ENCODE results near the gene NNT. TPM values are rescaled to one million over a fixed set of nuclear protein-coding genes. Genes with fewer than 3 reads are reported as not detected.
"Not testable (repeated sequence)": the region's sequence is repeated elsewhere in the genome, so short reads cannot be mapped to it uniquely, and the experiment has no call there.

The NNT gene
- total and polyA plus RNA-seq, 11 donors = 53.8 to 631 (median 362) TPM

DNA sequence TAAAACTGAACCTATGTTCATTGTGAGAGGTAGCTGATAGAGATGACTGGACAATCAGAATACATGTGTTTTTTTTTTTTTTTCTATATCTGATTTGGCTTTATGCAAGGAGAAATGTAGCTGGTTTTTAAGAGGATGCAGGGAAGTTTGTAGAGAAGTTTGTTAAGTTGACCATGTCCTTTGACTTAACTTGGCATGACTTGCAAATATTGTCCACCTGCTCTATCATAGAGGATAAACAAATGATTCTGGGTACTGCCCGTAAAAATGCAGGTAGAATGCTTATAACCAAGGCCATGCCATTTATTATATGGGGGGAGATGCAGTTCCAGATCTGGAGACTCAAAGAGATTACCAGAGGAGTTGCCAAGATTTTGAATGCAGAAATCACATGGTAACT is 13.7 kb upstream of the NNT start:
- H3K36me3 ChIP-seq = peaks cover 0 to 4% (median 0%) of the 10 kb centered on the region in 9 donors
- H3K27ac ChIP-seq = no peak overlapping the region
- intact Hi-C loops (cut with DNase I) = no loop called here
- H3K9me3 ChIP-seq = no peaks in the 10 kb centered on the region
- H3K4me1 ChIP-seq = peaks cover 0 to 8% (median 4%) of the 10 kb centered on the region in 12 donors
- H3K4me3 ChIP-seq = no peak overlapping the region
- no peaks in the 10 kb centered on the region for H3K27me3 ChIP-seq
- TF ChIP-seq POLR2A (IDR thresholded peaks at IDR 0.05) = no peak
- TF ChIP-seq, protein P1, sequence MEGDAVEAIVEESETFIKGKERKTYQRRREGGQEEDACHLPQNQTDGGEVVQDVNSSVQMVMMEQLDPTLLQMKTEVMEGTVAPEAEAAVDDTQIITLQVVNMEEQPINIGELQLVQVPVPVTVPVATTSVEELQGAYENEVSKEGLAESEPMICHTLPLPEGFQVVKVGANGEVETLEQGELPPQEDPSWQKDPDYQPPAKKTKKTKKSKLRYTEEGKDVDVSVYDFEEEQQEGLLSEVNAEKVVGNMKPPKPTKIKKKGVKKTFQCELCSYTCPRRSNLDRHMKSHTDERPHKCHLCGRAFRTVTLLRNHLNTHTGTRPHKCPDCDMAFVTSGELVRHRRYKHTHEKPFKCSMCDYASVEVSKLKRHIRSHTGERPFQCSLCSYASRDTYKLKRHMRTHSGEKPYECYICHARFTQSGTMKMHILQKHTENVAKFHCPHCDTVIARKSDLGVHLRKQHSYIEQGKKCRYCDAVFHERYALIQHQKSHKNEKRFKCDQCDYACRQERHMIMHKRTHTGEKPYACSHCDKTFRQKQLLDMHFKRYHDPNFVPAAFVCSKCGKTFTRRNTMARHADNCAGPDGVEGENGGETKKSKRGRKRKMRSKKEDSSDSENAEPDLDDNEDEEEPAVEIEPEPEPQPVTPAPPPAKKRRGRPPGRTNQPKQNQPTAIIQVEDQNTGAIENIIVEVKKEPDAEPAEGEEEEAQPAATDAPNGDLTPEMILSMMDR (IDR thresholded peaks at IDR 0.05) = no peak
- ATAC-seq = no peak
- no peak for DNase-seq
- WGBS, 4 donors = 93 to 97% (median 95%) methylated on average over 1 of the region's 1 CpG

DNA sequence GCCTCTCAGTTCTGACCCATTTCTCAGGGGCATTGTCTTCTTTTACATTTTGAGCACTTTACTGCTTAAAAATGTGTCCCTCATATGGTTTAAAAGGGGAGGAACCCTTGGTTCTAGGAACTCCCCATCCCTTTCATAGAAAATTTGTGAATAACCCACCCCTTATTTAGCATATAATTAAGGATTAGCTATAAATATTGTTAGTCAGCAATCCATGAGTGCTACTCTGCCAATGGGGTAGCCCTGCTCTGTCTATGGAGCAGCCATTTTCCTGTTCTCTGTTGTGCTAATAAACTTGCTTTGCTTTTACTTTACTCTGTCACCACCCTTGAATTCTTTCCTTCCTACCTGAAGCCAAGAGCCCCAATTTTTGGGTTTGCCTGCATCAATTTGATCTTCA is 12.3 kb upstream of the NNT start:
- H3K4me3 ChIP-seq = no peak overlapping the region
- no peak overlapping the region for H3K27ac ChIP-seq
- ATAC-seq = no peak
- no peak for DNase-seq
- intact Hi-C loops (cut with DNase I) = no loop called here
- H3K27me3 ChIP-seq = no peaks in the 10 kb centered on the region
- H3K9me3 ChIP-seq = no peaks in the 10 kb centered on the region
- no peak for TF ChIP-seq POLR2A (IDR thresholded peaks at IDR 0.05)
- TF ChIP-seq, protein P1 (IDR thresholded peaks at IDR 0.05) = no peak
- peaks cover 0 to 4% (median 0%) of the 10 kb centered on the region in 9 donors for H3K36me3 ChIP-seq
- H3K4me1 ChIP-seq = peaks cover 0 to 8% (median 4%) of the 10 kb centered on the region in 12 donors

- H3K4me1 ChIP-seq = peaks cover 0 to 8% (median 4%) of the 10 kb centered on the region in 12 donors
- H3K27me3 ChIP-seq = no peaks in the 10 kb centered on the region
- no peak overlapping the region for H3K4me3 ChIP-seq
- DNase-seq (no peak), ATAC-seq (no peak)
- H3K36me3 ChIP-seq = peaks cover 0 to 4% (median 0%) of the 10 kb centered on the region in 9 donors
- no peak for TF ChIP-seq POLR2A (IDR thresholded peaks at IDR 0.05)
- TF ChIP-seq, protein P1 (IDR thresholded peaks at IDR 0.05) = no peak
- H3K27ac ChIP-seq = no peak overlapping the region
- H3K9me3 ChIP-seq = no peaks in the 10 kb centered on the region
- intact Hi-C loops (cut with DNase I) = no loop called here
Measured at GRCh38 chr5:43592363-43592762, 10.6 kb upstream of the NNT start.

GRCh38 chr5:43598927-43599326 is 4.1 kb upstream of the NNT start:
- H3K36me3 ChIP-seq; H3K9me3 ChIP-seq; DNase-seq; H3K27ac ChIP-seq; ATAC-seq; H3K4me3 ChIP-seq; H3K27me3 ChIP-seq; intact Hi-C loops (cut with DNase I): not testable (repeated sequence)
- H3K4me1 ChIP-seq = peaks cover 0 to 30% (median 7%) of the 10 kb centered on the region in 12 donors
- WGBS, 4 donors = 94 to 100% (median 99%) methylated on average over 1 of the region's 1 CpG

Data from heart left ventricle (tissue), 16 donors.